Endometrial microvascular endothelial cells (primary cell): ENCODE results near the gene MAEA. TPM values are rescaled to one million over a fixed set of nuclear protein-coding genes. Genes with fewer than 3 reads are reported as not detected.

Experiments
- in situ Hi-C: cut with HindIII; loops from 2 replicates; pipeline ENCODE4 v1.10.0; 2017; ENCODE audit warnings: low sequenced_read_pairs, low pct_unique_long_range_greater_than_20kb; ENCODE audit errors: inconsistent ontology term
- total RNA-seq: library from RNA; depleted of rRNA; stranded (reverse); fragments of >200 nt; gene quantifications from one replicate; pipeline ENCODE4 v1.2.3, GENCODE V29; 2015; ENCODE audit errors: inconsistent ontology term

The MAEA gene
- 61.2 TPM for total RNA-seq

- in situ Hi-C loops: no loop called here
These were observed at the start of gene MAEA for GRCh38 chr4:1289207-1290164. Gene MAEA, plus strand, starts transcription at chr4:1289891. Its CDS starts 23 bp downstream, at chr4:1289914.

- in situ Hi-C loops: no loop called here
These were observed 49.8 kb upstream of the MAEA start for GRCh38 chr4:1239950-1240307.

- in situ Hi-C loops: no loop called here
These were observed 48.8 kb upstream of the MAEA start for GRCh38 chr4:1240721-1241465.

GRCh38 chr4:1241466-1241935, 48.2 kb upstream of the MAEA start:
- in situ Hi-C loops: no loop called here

- in situ Hi-C loops: no loop called here
These were observed 47.7 kb upstream of the MAEA start for GRCh38 chr4:1241936-1242505.

- in situ Hi-C loops: no loop called here
These were observed 46.9 kb upstream of the MAEA start for GRCh38 chr4:1242506-1243450.

- in situ Hi-C loops: no loop called here
These were observed 46.1 kb upstream of the MAEA start for GRCh38 chr4:1243451-1244080.

- in situ Hi-C loops: no loop called here
These were observed 45.4 kb upstream of the MAEA start for GRCh38 chr4:1244081-1244977.

- in situ Hi-C loops: no loop called here
These were observed 44.7 kb upstream of the MAEA start for GRCh38 chr4:1244978-1245471.

- in situ Hi-C loops: no loop called here
These were observed 44.1 kb upstream of the MAEA start for GRCh38 chr4:1245481-1246051.

- in situ Hi-C loops: no loop called here
These were observed 43.4 kb upstream of the MAEA start for GRCh38 chr4:1246111-1246881.

GRCh38 chr4:1246901-1247863, 42.5 kb upstream of the MAEA start:
- in situ Hi-C loops: no loop called here

GRCh38 chr4:1247864-1248244, 41.8 kb upstream of the MAEA start:
- in situ Hi-C loops: no loop called here

- in situ Hi-C loops: no loop called here
These were observed 41.2 kb upstream of the MAEA start, which contains the start of gene CTBP1 for GRCh38 chr4:1248245-1249147. Gene CTBP1, minus strand, starts transcription at chr4:1249130. Its CDS starts 7,799 bp downstream, at chr4:1241331.
